GM12874 (cell line): Measurements from ENCODE around the gene CABLES2.

ENCODE experiments used
- CTCF ChIP-seq: IDR thresholded peaks from 2 replicates; pipeline ENCODE4 v1.5.1; 2011; ENCODE audit warnings: low read depth, mild to moderate bottlenecking, control low read depth, low read length, moderate library complexity; ENCODE audit not compliant: insufficient read depth

Gene CABLES2

GRCh38 chr20:62354811-62355341, 52.2 kb downstream of the CABLES2 start:
- no peak for TF ChIP-seq CTCF

- no peak for TF ChIP-seq CTCF
Measured at GRCh38 chr20:62354031-62354808, 52.9 kb downstream of the CABLES2 start.

GRCh38 chr20:62353289-62354030, 53.6 kb downstream of the CABLES2 start:
- no peak for TF ChIP-seq CTCF

GRCh38 chr20:62352402-62353288, 54.4 kb downstream of the CABLES2 start:
- no peak for TF ChIP-seq CTCF

- no peak for TF ChIP-seq CTCF
Measured at GRCh38 chr20:62351469-62352401, 55.4 kb downstream of the CABLES2 start.

- TF ChIP-seq CTCF: no peak
Measured at GRCh38 chr20:62350629-62351422, 56.3 kb downstream of the CABLES2 start.
